Skeletal muscle tissue (tissue), 4 donors: ENCODE measurements around the gene NACC2. TPM values are rescaled to one million over a fixed set of nuclear protein-coding genes. Genes with fewer than 3 reads are reported as not detected.
"Not testable (repeated sequence)": the region's sequence is repeated elsewhere in the genome, so short reads cannot be mapped to it uniquely, and the experiment has no call there.

Experiments
- H3K27ac ChIP-seq: one replicate; pipeline ENCODE4 v1.7.0; 2013; ENCODE audit warnings: mild to moderate bottlenecking, low read depth, low read length, inconsistent platforms
- H3K27me3 ChIP-seq, 3 donors: one replicate each; pipeline ENCODE4 v1.7.0; 2013; ENCODE audit warnings: low read length in 3 of 3; ENCODE audit not compliant: control insufficient read depth in 3 of 3, insufficient read depth in 3 of 3
- H3K36me3 ChIP-seq, 3 donors: one replicate each; pipeline ENCODE4 v1.7.0; 2013; ENCODE audit warnings: low read length in 3 of 3; ENCODE audit not compliant: control insufficient read depth in 3 of 3, insufficient read depth in 3 of 3
- H3K4me1 ChIP-seq, 3 donors: one replicate each; pipeline ENCODE4 v1.7.0; 2013; ENCODE audit warnings: low read length in 3 of 3, mild to moderate bottlenecking in 3 of 3; ENCODE audit not compliant: control insufficient read depth in 3 of 3, insufficient read depth in 3 of 3
- H3K4me3 ChIP-seq, 3 donors: one replicate each; pipeline ENCODE4 v1.7.0; 2013; ENCODE audit warnings: low read length in 3 of 3
- H3K9ac ChIP-seq, 3 donors: one replicate each; pipeline ENCODE4 v1.7.0; 2013; ENCODE audit warnings: low read length in 3 of 3, mild to moderate bottlenecking in 3 of 3, moderate library complexity in 2 of 3, low read depth in 1 of 3
- H3K9me3 ChIP-seq, 3 donors: one replicate each; pipeline ENCODE4 v1.7.0; 2013; ENCODE audit warnings: low read length in 3 of 3; ENCODE audit not compliant: control insufficient read depth in 3 of 3
- total RNA-seq: library from RNA; depleted of rRNA; stranded (reverse); fragments of >200 nt; gene quantifications from one replicate; pipeline ENCODE4 v1.2.3, GENCODE V29; 2014
- donor health status: Osteomylitis.

Gene NACC2
- total RNA-seq, 1 donor from 2014 or later: 7.3 TPM

- H3K4me3 ChIP-seq: no peak overlapping the region
- H3K27me3 ChIP-seq: peaks cover 0 to 2% (median 2%) of the 10 kb centered on the region in 3 donors
- H3K36me3 ChIP-seq: no peaks in the 10 kb centered on the region
- peaks cover 4 to 14% (median 7%) of the 10 kb centered on the region in 3 donors for H3K4me1 ChIP-seq
- H3K27ac ChIP-seq: no peak overlapping the region
- H3K9me3 ChIP-seq: no peaks in the 10 kb centered on the region
- H3K9ac ChIP-seq: no peak overlapping the region
Measured at GRCh38 chr9:135973277-135974219, 121.5 kb downstream of the NACC2 start.

GRCh38 chr9:135971892-135972291 is 123.2 kb downstream of the NACC2 start:
- Histone ChIP-seq H3K9me3 (no peaks in the 10 kb centered on the region), H3K27ac (no peak overlapping the region), H3K9ac (no peak overlapping the region), H3K4me1 (peaks cover 15 to 29% (median 21%) of the 10 kb centered on the region in 3 donors), H3K27me3 (peaks cover 0 to 2% (median 2%) of the 10 kb centered on the region in 3 donors), H3K4me3 (no peak overlapping the region), H3K36me3 (no peaks in the 10 kb centered on the region)

- no peaks in the 10 kb centered on the region for H3K9me3 ChIP-seq
- H3K4me1 ChIP-seq: peaks cover 15 to 29% (median 21%) of the 10 kb centered on the region in 3 donors
- H3K4me3 ChIP-seq: no peak overlapping the region
- no peaks in the 10 kb centered on the region for H3K36me3 ChIP-seq
- no peak overlapping the region for H3K9ac ChIP-seq
- H3K27me3 ChIP-seq: peaks cover 0 to 2% (median 2%) of the 10 kb centered on the region in 3 donors
- H3K27ac ChIP-seq: no peak overlapping the region
Measured at GRCh38 chr9:135971111-135971766, 123.8 kb downstream of the NACC2 start.

- peaks cover 0 to 2% (median 2%) of the 10 kb centered on the region in 3 donors for H3K27me3 ChIP-seq
- H3K9ac ChIP-seq: no peak overlapping the region
- H3K9me3 ChIP-seq: no peaks in the 10 kb centered on the region
- H3K27ac ChIP-seq: no peak overlapping the region
- no peaks in the 10 kb centered on the region for H3K36me3 ChIP-seq
- H3K4me1 ChIP-seq: peaks cover 15 to 29% (median 21%) of the 10 kb centered on the region in 3 donors
- no peak overlapping the region for H3K4me3 ChIP-seq
Measured at GRCh38 chr9:135970128-135970815, 124.8 kb downstream of the NACC2 start.

- no peaks in the 10 kb centered on the region for H3K36me3 ChIP-seq
- H3K9me3 ChIP-seq: no peaks in the 10 kb centered on the region
- peak overlapping the region; percentile 34 for H3K27ac ChIP-seq
- H3K4me1 ChIP-seq: peaks cover 15 to 29% (median 21%) of the 10 kb centered on the region in 3 donors
- H3K4me3 ChIP-seq: no peak overlapping the region
- H3K27me3 ChIP-seq: peaks cover 0 to 2% (median 2%) of the 10 kb centered on the region in 3 donors
- H3K9ac ChIP-seq: no peak overlapping the region
Measured at GRCh38 chr9:135969064-135969683, 125.9 kb downstream of the NACC2 start.

- Histone ChIP-seq H3K9me3 (no peaks in the 10 kb centered on the region), H3K4me1 (peaks cover 15 to 29% (median 21%) of the 10 kb centered on the region in 3 donors), H3K4me3 (no peak overlapping the region), H3K27me3 (peaks cover 0 to 2% (median 2%) of the 10 kb centered on the region in 3 donors), H3K36me3 (no peaks in the 10 kb centered on the region), H3K27ac (no peak overlapping the region), H3K9ac (no peak overlapping the region)
Measured at GRCh38 chr9:135968601-135969000, 126.5 kb downstream of the NACC2 start.

- Histone ChIP-seq H3K4me3 (peak overlapping the region in 1 of 3 donors; percentile 36), H3K9ac (no peak overlapping the region), H3K27ac (no peak overlapping the region)
Measured at GRCh38 chr9:135968083-135968476, 127.0 kb downstream of the NACC2 start.

GRCh38 chr9:135966916-135967260 is 128.2 kb downstream of the NACC2 start:
- H3K9ac ChIP-seq, H3K36me3 ChIP-seq, H3K9me3 ChIP-seq, H3K27me3 ChIP-seq, H3K27ac ChIP-seq, H3K4me3 ChIP-seq: not testable (repeated sequence)
- H3K4me1 ChIP-seq: peaks cover 15 to 27% (median 21%) of the 10 kb centered on the region in 3 donors

More at GRCh38 chr9:135968083-135968476, 127.0 kb downstream of the NACC2 start:
- Histone ChIP-seq H3K9me3 (no peaks in the 10 kb centered on the region), H3K27me3 (no peaks in the 10 kb centered on the region), H3K36me3 (no peaks in the 10 kb centered on the region), H3K4me1 (peaks cover 15 to 25% (median 21%) of the 10 kb centered on the region in 3 donors)

GRCh38 chr9:135965124-135965756 is 129.8 kb downstream of the NACC2 start:
- Histone ChIP-seq H3K9me3 (no peaks in the 10 kb centered on the region), H3K9ac (no peak overlapping the region), H3K36me3 (no peaks in the 10 kb centered on the region), H3K4me1 (peaks cover 16 to 33% (median 24%) of the 10 kb centered on the region in 3 donors), H3K27me3 (no peaks in the 10 kb centered on the region), H3K27ac (no peak overlapping the region), H3K4me3 (no peak overlapping the region)
